ENCODE results near the gene SHISAL2B.

- no peak for TF ChIP-seq EZH2 (IDR thresholded peaks at IDR 0.05)
- no peak for TF ChIP-seq POLR2AphosphoS5 (IDR thresholded peaks at IDR 0.05; ENCODE audit: borderline replicate concordance, low read depth, low read length)
Observed at GRCh38 chr5:64749385-64749784, 59.1 kb downstream of the SHISAL2B start.

Data from SK-N-MC (cell line).